Esophagus mucosa (tissue), 1 donor: ENCODE measurements around the gene GNL2. TPM values are rescaled to one million over a fixed set of nuclear protein-coding genes. Genes with fewer than 3 reads are reported as not detected.

ENCODE experiments used
- ATAC-seq: fragments of 200-7000 bp; cut with Tn5 transposase; one replicate; pipeline ENCODE4 v1.9.1; 2020
- total RNA-seq: library from RNA; stranded (reverse); gene quantifications from one replicate; pipeline ENCODE4 v1.2.4, GENCODE V29; 2023
- donor health status: DM: yes; HTN: yes; CAD: no.

Gene GNL2
- 28.6 TPM for total RNA-seq

- peak; percentile 100 for ATAC-seq
Observed at GRCh38 chr1:37595440-37596181, at the start of gene GNL2. TSS of gene GNL2 (minus strand) at chr1:37595937. CDS start at chr1:37595822, 115 bp downstream.

DNA sequence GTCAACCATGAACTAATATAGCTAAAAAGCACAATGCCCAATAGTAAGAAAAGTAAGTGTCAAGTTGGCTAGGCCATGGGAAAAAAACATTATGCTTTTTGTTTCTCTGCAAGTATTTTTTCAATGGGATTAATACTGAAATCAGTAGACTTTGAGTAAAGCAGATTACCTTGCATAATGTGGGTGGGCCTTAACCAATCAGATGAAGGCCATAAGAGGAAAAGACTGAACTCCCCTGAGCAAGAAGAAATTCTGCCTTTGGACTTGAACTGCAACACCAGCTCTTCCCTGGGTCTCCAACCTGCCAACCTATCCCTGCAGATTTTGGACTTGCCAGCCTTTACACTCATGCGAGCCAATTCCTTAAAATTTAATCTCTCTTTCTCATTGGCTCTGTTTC lies 45.3 kb upstream of the GNL2 start:
- no peak for ATAC-seq

- ATAC-seq = no peak
Observed at GRCh38 chr1:37636435-37636834, 40.7 kb upstream of the GNL2 start.

- no peak for ATAC-seq
Observed at GRCh38 chr1:37634992-37635902, 39.5 kb upstream of the GNL2 start.

DNA sequence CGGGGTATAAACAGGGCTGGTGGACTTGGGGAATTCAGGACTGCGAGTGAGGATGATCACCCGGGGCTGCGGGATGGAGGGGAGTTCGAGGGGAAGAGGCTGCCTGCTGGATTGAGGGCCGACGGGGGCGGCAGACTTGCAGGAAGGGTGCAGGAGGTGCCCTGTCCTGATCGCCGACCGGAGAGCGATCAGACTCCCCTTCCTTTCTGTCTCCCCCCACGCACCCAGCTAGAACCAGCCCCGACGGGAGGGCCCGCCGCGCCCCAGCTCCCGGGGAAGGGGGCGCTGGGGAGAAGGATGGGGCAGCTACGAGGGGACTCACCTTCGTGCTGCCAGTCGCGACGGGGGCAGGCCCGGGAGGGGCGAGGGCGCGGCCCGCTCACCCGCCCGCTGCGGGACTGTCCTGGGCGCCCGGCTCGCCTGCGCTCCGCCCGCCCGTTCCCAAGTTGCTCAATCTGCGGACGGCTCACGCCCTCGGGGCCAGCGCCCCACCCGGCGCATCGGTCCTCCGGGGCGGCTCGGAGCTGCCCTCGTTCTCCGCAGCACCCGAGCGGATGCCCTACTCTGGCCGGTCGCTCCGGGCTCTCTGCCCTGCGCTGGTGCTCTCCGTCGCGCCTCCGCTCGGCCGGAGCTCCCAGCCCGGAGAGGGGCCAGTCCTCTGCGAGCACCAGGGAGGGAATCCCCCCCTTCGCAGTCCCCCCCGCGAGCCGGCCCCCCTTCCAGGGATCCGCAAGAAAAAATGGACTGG lies 38.7 kb upstream of the GNL2 start, which contains the start of gene RSPO1:
Gene RSPO1 (minus strand): TSS at position 649 of the 748 bp plus-strand sequence. CDS start 5,231 bp downstream, outside the sequence.
- peak; percentile 57 for ATAC-seq

GRCh38 chr1:37633938-37634243 lies 38.2 kb upstream of the GNL2 start:
- ATAC-seq = no peak

- no peak for ATAC-seq
Observed at GRCh38 chr1:37633040-37633937, 37.6 kb upstream of the GNL2 start.

GRCh38 chr1:37631036-37631435 lies 35.3 kb upstream of the GNL2 start:
- ATAC-seq = no peak

- ATAC-seq = no peak
Observed at GRCh38 chr1:37630426-37631028, 34.8 kb upstream of the GNL2 start.

DNA sequence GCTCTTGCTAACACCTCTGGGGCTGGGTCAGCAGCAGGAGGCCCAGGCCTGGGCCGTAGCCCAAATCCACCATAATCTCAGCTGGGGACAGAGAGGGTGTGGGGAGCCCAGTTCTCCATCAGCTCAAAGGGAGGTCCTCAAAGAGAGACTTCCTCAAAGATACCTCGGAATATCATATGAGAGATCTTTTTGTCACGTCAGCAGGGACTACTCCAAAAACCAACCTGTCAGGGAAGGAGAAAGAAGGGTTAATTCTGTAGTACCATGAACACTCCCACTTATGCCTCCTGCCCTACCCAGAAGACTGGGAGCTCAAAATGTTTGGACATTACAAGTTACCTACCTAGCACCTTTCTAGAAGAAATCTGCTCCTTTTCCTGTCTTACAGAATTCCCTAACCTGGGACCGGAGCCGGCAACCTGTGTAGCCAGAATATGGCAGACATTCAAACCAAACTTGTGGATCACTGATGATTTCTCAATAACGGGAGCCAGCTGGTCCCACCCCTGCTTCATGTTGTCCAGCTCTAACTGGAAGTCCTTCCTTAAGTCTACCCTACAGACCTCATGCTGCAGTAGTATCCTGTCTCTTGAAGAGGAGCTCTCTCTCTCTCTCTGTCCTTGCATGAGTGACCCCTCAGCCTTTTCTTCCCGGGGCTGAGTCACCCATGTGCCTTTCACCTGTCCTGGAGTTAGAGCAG lies 34.1 kb upstream of the GNL2 start:
- ATAC-seq = no peak

GRCh38 chr1:37629008-37629407 lies 33.3 kb upstream of the GNL2 start:
- ATAC-seq = no peak

DNA sequence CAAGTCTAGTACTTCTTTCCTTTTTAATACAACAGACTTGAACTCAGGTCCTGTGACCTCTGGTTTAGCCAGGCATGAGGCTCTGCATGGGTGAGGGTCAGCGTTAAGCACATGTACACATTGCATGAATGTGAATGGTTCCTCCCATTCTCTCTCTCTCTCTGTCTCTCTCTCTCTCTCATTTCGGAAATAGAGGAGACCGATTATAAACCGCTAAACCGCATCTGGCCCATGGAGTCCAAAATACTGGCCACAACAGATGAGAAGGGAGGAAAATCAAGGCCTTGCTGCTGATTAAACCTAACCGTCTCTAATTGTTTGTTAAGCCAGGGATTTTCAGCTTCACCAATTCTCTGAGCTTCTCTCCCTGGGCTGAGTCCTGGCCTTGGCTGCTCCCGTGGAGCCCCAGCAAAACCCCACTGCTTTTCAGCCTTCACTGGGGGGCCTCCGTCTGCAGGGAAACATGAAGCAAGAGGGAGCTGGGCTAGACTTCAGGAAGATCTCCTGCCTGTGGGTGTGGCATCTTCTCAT lies 32.4 kb upstream of the GNL2 start:
- ATAC-seq = no peak

DNA sequence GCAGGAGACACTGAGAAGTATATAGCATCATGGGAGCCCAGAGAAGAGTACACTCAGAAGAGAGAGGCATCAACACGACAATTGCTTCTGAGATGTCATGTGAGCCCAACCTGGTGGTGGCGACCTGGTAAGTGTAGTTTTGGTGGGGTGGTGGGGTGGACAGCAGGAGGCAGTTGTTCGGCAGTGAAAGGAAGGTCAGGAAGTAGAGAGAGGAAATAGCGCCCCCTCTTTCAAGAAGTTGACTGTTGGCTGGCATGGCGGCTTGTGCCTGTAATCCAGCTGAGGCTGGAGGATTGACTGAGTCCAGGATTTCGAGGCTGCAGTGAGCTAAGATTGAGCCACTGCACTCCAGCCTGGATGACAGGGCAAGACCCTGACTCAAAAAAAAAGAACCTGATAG lies 26.4 kb upstream of the GNL2 start:
- no peak for ATAC-seq

GRCh38 chr1:37621326-37621870 lies 25.7 kb upstream of the GNL2 start:
- ATAC-seq = no peak

DNA sequence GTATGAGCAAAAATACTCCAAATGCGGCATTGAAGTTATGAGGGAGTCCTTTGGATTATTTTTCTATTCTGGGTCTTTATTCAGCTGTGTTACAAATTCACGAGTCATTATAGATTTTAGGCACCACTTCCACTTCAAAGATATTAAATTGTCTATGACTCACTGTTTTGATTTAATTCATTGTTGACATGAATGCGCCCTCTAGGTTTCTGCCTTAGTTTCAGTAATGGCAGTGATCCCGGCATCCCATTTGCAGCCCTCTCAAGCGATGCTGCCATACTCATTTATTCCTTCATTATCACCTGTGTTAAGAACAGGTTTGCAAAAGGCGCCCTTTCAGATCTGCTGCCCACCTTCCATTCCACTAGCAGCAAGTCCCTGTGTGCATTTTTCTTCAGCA lies 25.0 kb upstream of the GNL2 start:
- no peak for ATAC-seq

DNA sequence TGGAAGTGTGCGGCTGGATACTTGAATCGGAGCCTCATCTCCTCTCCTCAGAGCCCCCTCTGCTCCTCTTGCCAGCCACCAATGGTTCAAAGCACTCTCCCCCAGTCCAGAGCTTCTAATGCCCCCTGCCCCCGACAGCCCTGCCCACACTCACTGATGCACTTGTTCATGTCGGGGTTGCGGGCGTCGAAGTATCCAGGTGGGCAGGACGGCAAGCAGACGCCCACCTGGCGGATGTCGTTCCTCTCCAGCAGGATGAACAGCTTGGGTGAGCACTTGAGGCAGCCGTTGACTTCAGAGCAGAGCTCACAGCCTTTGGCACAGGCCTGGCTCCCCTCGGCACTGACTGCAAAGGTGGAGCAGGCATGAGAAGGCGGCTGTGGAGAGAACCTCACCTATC lies 20.6 kb upstream of the GNL2 start:
- no peak for ATAC-seq

GRCh38 chr1:37614105-37614504 lies 18.4 kb upstream of the GNL2 start:
- ATAC-seq = no peak

DNA sequence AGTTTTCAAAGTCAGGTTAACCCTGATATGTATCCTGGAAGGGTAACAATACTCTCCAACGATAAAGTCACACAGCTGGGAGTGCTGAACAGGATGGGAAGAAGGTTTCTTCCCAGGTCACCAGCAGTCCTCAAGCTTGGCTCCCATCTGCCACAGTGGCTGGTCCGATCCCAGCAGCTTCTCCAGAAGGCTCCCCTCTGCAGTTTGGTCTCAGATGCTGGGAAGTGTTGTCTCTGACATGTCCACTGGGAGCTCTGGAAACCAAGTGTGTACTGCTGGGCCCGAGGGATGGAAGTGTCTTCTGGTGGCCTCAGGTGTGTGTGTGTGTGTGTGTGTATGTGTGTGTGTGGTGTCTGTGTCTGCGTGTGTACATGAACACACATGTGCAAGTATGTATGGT lies 16.4 kb upstream of the GNL2 start:
- no peak for ATAC-seq

- ATAC-seq = no peak
Observed at GRCh38 chr1:37609994-37610393, 14.3 kb upstream of the GNL2 start.

GRCh38 chr1:37609002-37609401 lies 13.3 kb upstream of the GNL2 start:
- ATAC-seq = no peak
